K562 (cell line): ENCODE measurements around the gene TLCD4. TPM values are rescaled to one million over a fixed set of nuclear protein-coding genes. Genes with fewer than 3 reads are reported as not detected.

Experiments used
- ARID3B ChIP-seq: fragments of 250-450 bp; sonication (Bioruptor Pico); IDR thresholded peaks from 2 replicates; pipeline ENCODE4 v1.4.0; 2020; ENCODE audit warnings: borderline replicate concordance
- BHLHE40 ChIP-seq: IDR thresholded peaks from 2 replicates; pipeline ENCODE4 v1.6.1; 2011; ENCODE audit warnings: low read length, improper control_type of control experiment
- DIDO1 ChIP-seq: fragments of 450-650 bp; IDR thresholded peaks from 2 replicates; pipeline ENCODE4 v1.6.1; 2016; ENCODE audit warnings: low read depth, missing biosample characterization, missing genetic modification characterization
- GABPB1 ChIP-seq: sonication (generic); formaldehyde crosslinking; IDR thresholded peaks from 2 replicates; pipeline ENCODE4 v1.8.0; 2022; ENCODE audit warnings: mild to moderate bottlenecking, missing genetic modification reagents
- HLTF ChIP-seq: fragments of 450-650 bp; IDR thresholded peaks from 2 replicates; pipeline ENCODE4 v1.6.1; 2016
- HNRNPLL ChIP-seq: fragments of 200-400 bp; formaldehyde crosslinking; IDR thresholded peaks from 2 replicates; pipeline ENCODE4 v1.6.1; 2017; ENCODE audit warnings: low read length, low read depth, mild to moderate bottlenecking; ENCODE audit not compliant: poor library complexity, severe bottlenecking
- MCM7 ChIP-seq, 2 experiments: fragments of 450-650 bp; IDR thresholded peaks; 2 replicates each; pipeline ENCODE4 v1.6.1; 2016 to 2018
- NCOA6 ChIP-seq: fragments of 450-650 bp; IDR thresholded peaks from 2 replicates; pipeline ENCODE4 v1.6.1; 2017; ENCODE audit warnings: mild to moderate bottlenecking
- NUFIP1 ChIP-seq: fragments of 450-650 bp; IDR thresholded peaks from 2 replicates; pipeline ENCODE4 v1.6.1; 2018; ENCODE audit not compliant: partially characterized antibody
- RNF2 ChIP-seq: sonication (generic); IDR thresholded peaks from 2 replicates; pipeline ENCODE4 v1.6.1; 2016
- SAP30 ChIP-seq: fragments of 200-600 bp; sonication (generic); IDR thresholded peaks from 2 replicates; pipeline ENCODE4 v1.6.1; 2012; ENCODE audit warnings: borderline replicate concordance, low read depth, mild to moderate bottlenecking, moderate library complexity, low read length, control low read depth, inconsistent platforms; ENCODE audit not compliant: insufficient read depth, poor library complexity, severe bottlenecking
- SMC3 ChIP-seq: conservative IDR thresholded peaks from 2 replicates; pipeline ENCODE4 v1.6.1; 2011; ENCODE audit warnings: low read depth, low read length, improper control_type of control experiment; ENCODE audit not compliant: insufficient read depth
- TARDBP ChIP-seq: fragments of 450-650 bp; IDR thresholded peaks from 2 replicates; pipeline ENCODE4 v1.6.1; 2016
- ZNF324 ChIP-seq: fragments of 250-450 bp; sonication (Bioruptor Pico); IDR thresholded peaks from 2 replicates; pipeline ENCODE4 v1.4.0; 2020; ENCODE audit warnings: mild to moderate bottlenecking
- ZNF436 ChIP-seq: fragments of 250-450, 450-650 bp; sonication (Bioruptor Pico); formaldehyde crosslinking; IDR thresholded peaks from 2 replicates; pipeline ENCODE4 v1.7.0; 2020; ENCODE audit warnings: mild to moderate bottlenecking
- ZNF740 ChIP-seq, 3 experiments: fragments of 200-800 bp in 1 of 3; sonication (Bioruptor generic) in 1 of 3; sonication (generic) in 1 of 3; formaldehyde crosslinking in 1 of 3; IDR thresholded peaks; 2 replicates each; pipeline versions ENCODE4 v1.6.1 to v1.8.0; 2016 to 2022; ENCODE audit warnings: mild to moderate bottlenecking in 2 of 3, missing compliant biosample characterization in 2 of 3, missing genetic modification characterization in 2 of 3, missing genetic modification reagents in 1 of 3
- ZZZ3 ChIP-seq: fragments of 450-650 bp; IDR thresholded peaks from 2 replicates; pipeline ENCODE4 v1.6.1; 2016; ENCODE audit warnings: antibody characterized with exemption, mild to moderate bottlenecking, moderate library complexity
- polyA plus RNA-seq, 8 experiments: library from polyadenylated mRNA; depleted of rRNA in 4 of 8; stranded (reverse) in 5 of 8; unstranded in 3 of 8; fragments of >200 nt; fragmentation: Nextera tagmentation in 2 of 8; fragmentation: Illumina TruSeq in 1 of 8; extraction: Ambion mirVana in 2 of 8; extraction: Trizol in 1 of 8; gene quantifications; 2 replicates each; pipeline versions ENCODE4 v1.2.1 to v1.2.3, GENCODE V29; 2011 to 2014; ENCODE audit warnings: inconsistent platforms in 1 of 8, missing spikeins in 1 of 8
- total RNA-seq, 7 experiments: library from RNA; depleted of rRNA in 6 of 7; stranded (reverse); fragments of >200 nt in 6 of 7; fragmentation: Illumina TruSeq in 2 of 7; extraction: Trizol in 2 of 7; gene quantifications; 2 replicates each; pipeline versions ENCODE4 v1.2.1 to v1.2.3, GENCODE V29; 2011 to 2021; ENCODE audit warnings: low replicate concordance in 1 of 7
- TF ChIP-seq, protein P1 (sequence below): sonication (generic); formaldehyde crosslinking; IDR thresholded peaks from 2 replicates; pipeline ENCODE4 v1.5.0; 2020; ENCODE audit warnings: missing genetic modification reagents
- TF ChIP-seq, protein P2 (sequence below): sonication (generic); formaldehyde crosslinking; IDR thresholded peaks from 2 replicates; pipeline ENCODE4 v1.8.1; 2023; ENCODE audit warnings: mild to moderate bottlenecking, missing genetic modification reagents
- TF ChIP-seq, protein P3 (sequence below), 2 experiments: fragments of 450-650 bp; conservative IDR thresholded peaks; 2 replicates each; pipeline ENCODE4 v1.6.1; 2017; ENCODE audit warnings: mild to moderate bottlenecking in 2 of 2, moderate library complexity in 2 of 2

Gene TLCD4
- total and polyA plus RNA-seq, 9 of the 15 experiments (the other 6 are each of a cell fraction or from before 2014, with no cell fraction given) = 3.5 to 19.8 (median 7.6) TPM

DNA sequence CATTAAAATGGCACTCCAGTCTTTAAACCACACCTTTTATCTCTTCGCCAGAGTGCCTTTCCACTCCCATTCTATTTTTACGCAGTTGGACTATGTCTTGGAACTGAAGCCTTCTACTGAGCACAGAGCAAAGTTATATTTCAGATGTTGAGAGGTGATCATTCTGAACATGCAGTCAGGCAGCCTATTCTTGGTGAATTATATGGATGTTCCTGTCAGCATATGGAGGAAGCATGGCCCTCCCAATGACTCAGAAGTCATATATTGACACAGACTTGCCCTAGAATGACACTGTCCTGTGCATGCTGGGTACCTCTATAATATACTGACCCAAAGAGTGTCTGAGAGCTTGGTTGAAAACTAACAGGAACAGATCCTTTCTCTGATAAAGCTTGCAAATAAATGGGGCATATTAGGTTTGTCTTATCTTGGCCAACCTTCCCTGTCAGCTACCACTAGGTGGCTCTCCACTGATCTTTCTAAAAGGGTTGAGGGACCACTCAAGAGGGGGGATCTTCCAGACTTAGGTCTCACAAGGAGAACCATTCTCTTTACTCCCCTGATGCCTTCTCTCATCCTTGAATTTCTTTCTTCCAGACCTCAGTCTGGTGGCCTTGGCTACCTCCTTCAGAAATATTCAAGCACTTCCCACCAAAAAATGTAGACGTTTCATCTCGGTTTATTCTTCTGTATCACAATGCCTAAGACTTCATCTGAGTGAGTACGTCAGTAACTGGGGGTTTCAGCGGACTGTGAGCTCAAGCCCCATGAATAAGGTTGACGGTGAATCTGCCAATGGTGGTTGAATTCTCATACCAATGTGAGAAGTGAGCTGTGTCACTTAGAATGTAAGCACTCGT lies 32.6 kb upstream of the TLCD4 start (continued):
- TF ChIP-seq ZNF436 (CRISPR knock-in tag) (no peak), NUFIP1 (no peak), TARDBP (no peak), ZZZ3 (no peak), HNRNPLL (no peak), HLTF (no peak), DIDO1 (tag) (no peak), MCM7 (IDR thresholded peaks at IDR 0.05) (no peak), SAP30 (no peak), ARID3B (CRISPR knock-in tag) (no peak), GABPB1 (CRISPR knock-in tag) (no peak; the same call in 1 of the 2 replicates), NCOA6 (no peak), ZNF740 (CRISPR knock-in tag; IDR thresholded peaks at IDR 0.05) (no peak), ZNF740 (tag; IDR thresholded peaks at IDR 0.05) (peak in 1 of 2 experiments; percentile 78; a peak in 1 of 4 replicates), RNF2 (no peak), BHLHE40 (no peak), SMC3 (0 out of 2 replicates have a peak, but pooled peaks have one; percentile 39), ZNF324 (CRISPR knock-in tag) (no peak)
- TF ChIP-seq, protein P1, sequence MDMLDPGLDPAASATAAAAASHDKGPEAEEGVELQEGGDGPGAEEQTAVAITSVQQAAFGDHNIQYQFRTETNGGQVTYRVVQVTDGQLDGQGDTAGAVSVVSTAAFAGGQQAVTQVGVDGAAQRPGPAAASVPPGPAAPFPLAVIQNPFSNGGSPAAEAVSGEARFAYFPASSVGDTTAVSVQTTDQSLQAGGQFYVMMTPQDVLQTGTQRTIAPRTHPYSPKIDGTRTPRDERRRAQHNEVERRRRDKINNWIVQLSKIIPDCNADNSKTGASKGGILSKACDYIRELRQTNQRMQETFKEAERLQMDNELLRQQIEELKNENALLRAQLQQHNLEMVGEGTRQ (CRISPR knock-in tag) = no peak
- TF ChIP-seq, protein P2, sequence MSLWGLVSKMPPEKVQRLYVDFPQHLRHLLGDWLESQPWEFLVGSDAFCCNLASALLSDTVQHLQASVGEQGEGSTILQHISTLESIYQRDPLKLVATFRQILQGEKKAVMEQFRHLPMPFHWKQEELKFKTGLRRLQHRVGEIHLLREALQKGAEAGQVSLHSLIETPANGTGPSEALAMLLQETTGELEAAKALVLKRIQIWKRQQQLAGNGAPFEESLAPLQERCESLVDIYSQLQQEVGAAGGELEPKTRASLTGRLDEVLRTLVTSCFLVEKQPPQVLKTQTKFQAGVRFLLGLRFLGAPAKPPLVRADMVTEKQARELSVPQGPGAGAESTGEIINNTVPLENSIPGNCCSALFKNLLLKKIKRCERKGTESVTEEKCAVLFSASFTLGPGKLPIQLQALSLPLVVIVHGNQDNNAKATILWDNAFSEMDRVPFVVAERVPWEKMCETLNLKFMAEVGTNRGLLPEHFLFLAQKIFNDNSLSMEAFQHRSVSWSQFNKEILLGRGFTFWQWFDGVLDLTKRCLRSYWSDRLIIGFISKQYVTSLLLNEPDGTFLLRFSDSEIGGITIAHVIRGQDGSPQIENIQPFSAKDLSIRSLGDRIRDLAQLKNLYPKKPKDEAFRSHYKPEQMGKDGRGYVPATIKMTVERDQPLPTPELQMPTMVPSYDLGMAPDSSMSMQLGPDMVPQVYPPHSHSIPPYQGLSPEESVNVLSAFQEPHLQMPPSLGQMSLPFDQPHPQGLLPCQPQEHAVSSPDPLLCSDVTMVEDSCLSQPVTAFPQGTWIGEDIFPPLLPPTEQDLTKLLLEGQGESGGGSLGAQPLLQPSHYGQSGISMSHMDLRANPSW = no peak
- TF ChIP-seq, protein P3, sequence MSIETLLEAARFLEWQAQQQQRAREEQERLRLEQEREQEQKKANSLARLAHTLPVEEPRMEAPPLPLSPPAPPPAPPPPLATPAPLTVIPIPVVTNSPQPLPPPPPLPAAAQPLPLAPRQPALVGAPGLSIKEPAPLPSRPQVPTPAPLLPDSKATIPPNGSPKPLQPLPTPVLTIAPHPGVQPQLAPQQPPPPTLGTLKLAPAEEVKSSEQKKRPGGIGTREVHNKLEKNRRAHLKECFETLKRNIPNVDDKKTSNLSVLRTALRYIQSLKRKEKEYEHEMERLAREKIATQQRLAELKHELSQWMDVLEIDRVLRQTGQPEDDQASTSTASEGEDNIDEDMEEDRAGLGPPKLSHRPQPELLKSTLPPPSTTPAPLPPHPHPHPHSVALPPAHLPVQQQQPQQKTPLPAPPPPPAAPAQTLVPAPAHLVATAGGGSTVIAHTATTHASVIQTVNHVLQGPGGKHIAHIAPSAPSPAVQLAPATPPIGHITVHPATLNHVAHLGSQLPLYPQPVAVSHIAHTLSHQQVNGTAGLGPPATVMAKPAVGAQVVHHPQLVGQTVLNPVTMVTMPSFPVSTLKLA (conservative IDR thresholded peaks at IDR 0.05) = peak in 1 of 2 experiments; percentile 17; a peak in 1 of 4 replicates
